BE2C (cell line): ENCODE results near the gene SSUH2.

ENCODE experiments used
- DNase-seq: peaks from one replicate; pipeline ENCODE4 v3.0.0-alpha.2; 2020
- H3K27me3 ChIP-seq: fragments of 250-450 bp; sonication (Bioruptor Pico); 2 replicates; pipeline ENCODE4 v1.5.1; 2020; ENCODE audit warnings: mild to moderate bottlenecking
- H3K36me3 ChIP-seq: fragments of 250-450 bp; sonication (Bioruptor Pico); 2 replicates; pipeline ENCODE4 v1.5.1; 2020; ENCODE audit warnings: mild to moderate bottlenecking
- H3K4me1 ChIP-seq: fragments of 250-450 bp; sonication (Bioruptor Pico); 2 replicates; pipeline ENCODE4 v1.5.1; 2020
- H3K4me3 ChIP-seq: 2 replicates; pipeline ENCODE4 v1.5.1; 2011; ENCODE audit warnings: low read depth, low read length
- H3K9me3 ChIP-seq: fragments of 250-450 bp; sonication (Bioruptor Pico); 2 replicates; pipeline ENCODE4 v1.5.1; 2020
- CTCF ChIP-seq: IDR thresholded peaks from 2 replicates; pipeline ENCODE4 v1.5.1; 2012; ENCODE audit warnings: mild to moderate bottlenecking, low read depth, low read length

SSUH2 gene

GRCh38 chr3:8646313-8646938, 1.8 kb upstream of the SSUH2 start:
- TF ChIP-seq CTCF = no peak
- Histone ChIP-seq H3K9me3 (no peaks in the 10 kb centered on the region), H3K36me3 (no peaks in the 10 kb centered on the region), H3K4me3 (no peak overlapping the region), H3K27me3 (no peaks in the 10 kb centered on the region), H3K4me1 (peaks cover 5% of the 10 kb centered on the region)
- no peak for DNase-seq

GRCh38 chr3:8645712-8646111, 1.1 kb upstream of the SSUH2 start:
- H3K27me3 ChIP-seq = no peaks in the 10 kb centered on the region
- no peak for DNase-seq
- H3K36me3 ChIP-seq = no peaks in the 10 kb centered on the region
- peaks cover 2% of the 10 kb centered on the region; the same call in 1 of the 2 replicates for H3K4me1 ChIP-seq
- no peaks in the 10 kb centered on the region for H3K9me3 ChIP-seq
- no peak for TF ChIP-seq CTCF
- no peak overlapping the region for H3K4me3 ChIP-seq

- Histone ChIP-seq H3K27me3 (no peaks in the 10 kb centered on the region), H3K9me3 (no peaks in the 10 kb centered on the region), H3K36me3 (no peaks in the 10 kb centered on the region), H3K4me1 (no peaks in the 10 kb centered on the region), H3K4me3 (no peak overlapping the region)
- no peak for TF ChIP-seq CTCF
- DNase-seq = no peak
Measured at GRCh38 chr3:8643693-8644365, 769 bp downstream of the SSUH2 start.

- Histone ChIP-seq H3K4me1 (no peaks in the 10 kb centered on the region), H3K9me3 (no peaks in the 10 kb centered on the region), H3K36me3 (no peaks in the 10 kb centered on the region), H3K27me3 (no peaks in the 10 kb centered on the region), H3K4me3 (no peak overlapping the region)
- TF ChIP-seq CTCF = no peak
- no peak for DNase-seq
Measured at GRCh38 chr3:8642001-8642400, 2.6 kb downstream of the SSUH2 start.

- no peak for TF ChIP-seq CTCF
- H3K4me3 ChIP-seq = no peak overlapping the region
- no peaks in the 10 kb centered on the region for H3K4me1 ChIP-seq
- H3K9me3 ChIP-seq = no peaks in the 10 kb centered on the region
- DNase-seq = no peak
- H3K27me3 ChIP-seq = no peaks in the 10 kb centered on the region
- H3K36me3 ChIP-seq = no peaks in the 10 kb centered on the region
Measured at GRCh38 chr3:8641472-8641871, 3.1 kb downstream of the SSUH2 start.

- no peaks in the 10 kb centered on the region for H3K4me1 ChIP-seq
- H3K9me3 ChIP-seq = no peaks in the 10 kb centered on the region
- no peak for DNase-seq
- no peaks in the 10 kb centered on the region for H3K27me3 ChIP-seq
- no peak overlapping the region for H3K4me3 ChIP-seq
- H3K36me3 ChIP-seq = no peaks in the 10 kb centered on the region
- TF ChIP-seq CTCF = no peak
Measured at GRCh38 chr3:8640223-8640622, 4.4 kb downstream of the SSUH2 start.
